Suppressor macrophage treated with lipopolysaccharide for 1 hour (primary cell): ENCODE results near the gene GOLGA6C.
"Not testable (repeated sequence)": the region's sequence is repeated elsewhere in the genome, so short reads cannot be mapped to it uniquely, and the experiment has no call there.

Experiments
- DNase-seq, 3 donors: peaks; one replicate each; pipeline ENCODE4 v3.0.0-alpha.2; 2020 to 2022

Gene GOLGA6C

GRCh38 chr15:75227663-75228280, 30.4 kb upstream of the GOLGA6C start:
- DNase-seq: no peak

DNA sequence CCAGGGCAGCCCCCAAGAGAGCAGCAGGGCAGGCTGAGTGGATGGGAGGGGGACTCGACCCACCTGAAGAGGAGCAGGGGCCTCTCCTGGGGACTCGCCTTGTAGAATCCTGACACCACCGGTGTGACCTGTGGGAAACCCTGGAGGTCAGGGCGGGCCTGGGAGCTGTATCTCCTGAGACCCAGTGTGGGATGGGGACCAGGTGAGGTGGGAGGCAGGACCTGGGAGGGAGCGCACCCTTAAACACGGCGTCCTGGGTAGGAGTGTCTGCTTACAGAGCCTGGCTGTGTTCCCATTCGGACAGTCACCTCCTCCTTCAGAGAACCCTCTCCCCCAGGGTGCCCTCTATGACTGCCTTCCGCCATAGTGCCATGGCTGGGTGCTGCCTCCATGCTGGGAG, 29.3 kb upstream of the GOLGA6C start:
- DNase-seq: no peak

GRCh38 chr15:75229191-75230015, 28.7 kb upstream of the GOLGA6C start:
- DNase-seq: no peak

- DNase-seq: no peak
These were observed 28.2 kb upstream of the GOLGA6C start for GRCh38 chr15:75230016-75230343.

DNA sequence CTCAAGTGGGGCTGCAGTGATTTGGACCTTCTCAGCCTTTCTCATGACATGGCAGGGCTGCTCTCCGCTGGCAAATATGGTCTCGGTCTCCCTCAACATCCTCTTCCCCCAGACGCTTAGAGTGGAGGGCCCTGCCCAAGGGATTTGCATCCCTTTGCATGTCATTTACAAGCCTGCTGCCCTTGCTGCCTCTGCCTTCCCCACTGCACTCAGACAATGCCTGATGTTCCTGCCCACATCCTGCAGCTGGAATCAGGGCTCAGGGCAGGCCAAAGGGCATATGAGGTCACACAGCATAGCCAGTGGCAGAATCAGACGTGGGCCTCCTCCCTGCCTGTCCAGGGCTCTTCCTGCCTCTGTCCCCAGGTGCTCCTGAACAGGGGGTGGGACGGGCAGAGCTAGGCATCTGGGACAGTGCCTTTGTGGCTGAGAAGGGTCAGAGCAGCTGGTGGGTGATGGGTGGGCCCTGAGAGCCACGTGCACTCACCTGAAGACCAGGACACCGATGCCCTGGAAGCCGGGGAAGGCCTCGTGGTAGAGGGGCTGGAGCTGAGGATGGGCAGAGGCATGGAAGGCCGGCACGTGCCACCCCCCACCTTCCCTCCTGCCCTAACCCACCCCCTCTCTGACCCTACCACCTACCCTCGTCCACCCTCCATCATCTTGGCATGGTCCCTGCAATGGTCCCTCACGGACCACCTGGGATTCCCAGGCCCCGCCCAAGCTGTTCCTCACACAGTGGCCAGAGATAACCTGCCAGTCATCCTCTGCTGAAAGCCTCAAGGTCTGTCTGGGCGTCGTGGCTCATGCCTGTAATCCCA, 27.4 kb upstream of the GOLGA6C start:
- no peak for DNase-seq

DNA sequence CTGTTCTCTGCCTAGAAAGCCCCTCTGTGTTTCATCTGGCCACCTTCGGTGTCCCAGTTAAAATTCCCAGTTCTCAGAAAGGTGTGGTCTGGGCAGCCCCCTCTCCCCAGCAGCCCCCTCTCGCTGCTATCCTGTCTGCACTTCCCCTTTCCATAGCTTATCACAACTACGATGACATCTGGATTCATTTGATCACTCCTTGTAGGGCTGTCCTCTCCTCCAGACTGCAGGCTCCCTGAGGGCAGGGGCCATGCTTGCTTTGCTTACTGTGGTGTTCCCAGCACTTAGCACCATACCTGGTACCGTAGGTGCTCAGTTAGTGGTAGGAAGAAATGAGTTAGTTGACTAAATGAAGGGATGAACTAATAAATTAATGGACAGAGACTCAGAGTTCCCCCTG, 26.3 kb upstream of the GOLGA6C start:
- no peak for DNase-seq

DNA sequence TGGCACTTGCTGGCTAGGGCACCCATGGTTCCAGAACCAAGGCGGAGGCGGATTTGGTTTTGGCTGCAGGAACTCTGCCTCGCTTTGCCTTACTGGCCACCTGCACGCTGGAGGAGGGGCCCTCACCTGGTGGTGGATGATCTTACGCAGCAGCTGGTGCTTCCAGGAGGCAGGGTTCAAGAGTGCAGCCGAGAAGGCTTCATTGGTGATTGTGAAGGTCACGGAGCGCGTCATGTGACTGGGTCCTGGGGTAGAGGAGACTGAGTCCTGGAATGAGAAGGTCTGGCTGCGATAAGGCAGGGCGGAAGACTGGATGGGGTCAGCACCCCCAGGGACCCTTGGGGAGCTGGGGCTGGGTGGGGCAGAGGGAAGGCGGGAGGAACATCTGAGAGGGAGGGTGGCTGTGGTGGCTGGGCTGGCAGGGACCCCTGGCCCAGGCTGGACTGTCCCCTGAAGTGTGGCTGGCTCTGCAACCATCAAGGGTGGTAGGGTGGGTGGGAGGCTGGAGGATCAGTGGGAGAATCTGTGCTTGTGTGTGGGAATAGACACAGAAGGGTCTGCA, 25.8 kb upstream of the GOLGA6C start:
- no peak for DNase-seq

- no peak for DNase-seq
These were observed 25.2 kb upstream of the GOLGA6C start for GRCh38 chr15:75232826-75233503.

DNA sequence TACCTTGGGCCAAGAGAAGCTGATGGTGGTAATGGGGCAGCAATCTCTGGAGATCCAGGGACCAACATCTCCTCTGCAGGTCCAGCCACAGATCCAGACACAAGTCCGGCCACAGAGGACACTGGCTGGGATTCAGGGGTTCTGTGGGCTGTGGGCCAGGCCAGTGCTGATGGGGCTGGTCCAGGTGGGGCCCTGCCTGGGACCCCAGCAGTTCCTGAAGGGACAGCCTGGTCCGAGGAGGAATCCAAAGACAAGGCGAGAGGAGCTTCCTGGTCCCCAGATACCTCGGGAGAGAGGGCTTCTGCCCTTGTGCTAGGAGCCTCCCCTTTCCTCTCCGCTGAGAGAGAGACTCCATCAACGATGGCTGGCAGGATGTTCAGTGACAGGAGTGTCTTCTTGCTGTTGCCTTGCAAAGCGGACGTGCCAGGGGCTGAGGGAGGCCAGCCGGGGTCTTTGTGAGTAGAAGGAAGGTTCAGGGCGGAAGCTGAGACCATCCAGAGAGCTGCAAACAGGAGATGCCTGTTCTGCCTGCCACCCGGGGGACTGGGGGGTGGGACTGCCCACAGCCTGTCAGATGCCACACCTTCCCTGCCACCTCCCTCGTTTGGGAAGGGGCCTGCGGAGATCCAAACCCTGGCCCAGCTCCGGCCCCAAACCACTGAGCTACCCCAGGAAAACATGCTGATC, 24.5 kb upstream of the GOLGA6C start:
- no peak for DNase-seq

- no peak for DNase-seq
These were observed 23.8 kb upstream of the GOLGA6C start for GRCh38 chr15:75234191-75234810.

DNA sequence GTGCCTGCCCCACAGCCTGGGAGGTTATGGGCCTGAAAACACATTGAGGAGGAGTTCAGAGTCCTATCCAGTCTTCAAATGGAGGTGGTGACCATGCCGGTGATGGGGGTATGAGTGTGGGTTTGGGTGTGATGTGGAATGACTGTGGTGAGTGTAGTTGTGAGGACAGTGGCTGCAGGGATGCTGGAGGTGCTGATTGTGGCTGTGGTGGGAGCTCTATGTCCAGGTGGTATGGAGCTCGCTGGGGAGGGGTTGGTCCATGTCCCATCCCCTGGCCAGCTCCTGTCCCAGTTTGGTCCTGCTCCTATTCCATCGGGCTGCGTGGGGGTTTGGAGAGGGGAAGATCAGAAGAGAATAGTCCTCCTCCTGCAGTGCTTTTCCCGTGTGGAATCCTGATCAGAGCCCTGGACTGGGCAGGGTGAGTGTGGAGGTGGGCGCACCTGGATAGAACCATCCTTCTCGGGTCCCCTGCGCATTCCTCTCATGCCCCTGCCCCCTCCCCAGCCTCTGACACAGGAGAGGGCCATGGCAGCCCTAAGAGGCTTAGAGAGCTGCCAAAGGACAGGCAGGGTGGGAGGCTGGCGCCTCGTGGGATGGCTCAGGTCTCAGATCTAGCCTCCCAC, 23.0 kb upstream of the GOLGA6C start:
- DNase-seq: no peak

DNA sequence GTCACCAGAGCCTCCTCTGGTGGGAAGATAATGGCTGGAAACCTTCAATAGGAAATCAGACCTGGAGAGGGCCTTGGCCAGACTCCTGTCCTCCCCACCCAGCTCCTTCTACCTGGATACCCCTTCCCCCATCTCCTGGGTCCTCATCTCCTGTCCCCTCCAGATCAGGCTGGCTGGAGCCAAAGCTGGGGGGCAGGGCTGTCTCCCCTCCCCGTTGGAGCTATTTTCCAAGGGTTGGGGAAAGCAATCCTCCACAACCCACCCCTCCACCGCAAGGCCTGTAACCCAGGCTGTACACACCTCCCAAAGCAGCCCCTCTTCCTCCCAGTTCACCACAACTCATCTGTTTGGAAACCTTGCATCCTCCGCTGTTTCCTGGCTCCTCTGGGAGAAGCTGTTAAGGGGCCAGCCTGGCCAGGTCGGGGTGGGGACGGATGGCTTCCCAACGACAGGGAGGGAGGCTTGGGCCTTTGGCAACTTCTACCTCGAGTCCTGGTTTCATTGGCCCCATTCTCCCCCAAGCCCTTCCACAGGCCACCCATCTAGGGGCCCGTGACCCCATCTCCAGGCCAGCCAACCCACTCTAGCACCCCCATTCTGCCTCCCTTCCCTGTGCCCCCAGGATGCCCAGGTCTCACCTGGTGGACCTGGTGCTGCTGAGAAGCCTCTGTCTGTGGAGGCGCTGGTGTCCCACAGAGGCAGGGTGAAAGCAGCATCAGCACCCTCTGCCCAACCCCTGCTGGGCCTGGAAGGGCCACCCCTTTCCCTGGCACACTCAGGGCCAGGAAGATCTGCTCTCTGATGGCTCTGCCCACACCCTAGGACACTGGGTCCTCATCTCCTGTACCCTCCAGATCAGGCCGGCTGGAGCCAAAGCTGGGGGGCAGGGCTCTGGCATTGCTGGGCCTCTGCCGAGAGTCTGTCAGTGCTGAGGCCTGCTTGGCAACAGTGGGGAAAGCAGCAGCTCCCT, 22.1 kb upstream of the GOLGA6C start:
- DNase-seq: no peak

- no peak for DNase-seq
These were observed 20.7 kb upstream of the GOLGA6C start for GRCh38 chr15:75237316-75237982.

DNA sequence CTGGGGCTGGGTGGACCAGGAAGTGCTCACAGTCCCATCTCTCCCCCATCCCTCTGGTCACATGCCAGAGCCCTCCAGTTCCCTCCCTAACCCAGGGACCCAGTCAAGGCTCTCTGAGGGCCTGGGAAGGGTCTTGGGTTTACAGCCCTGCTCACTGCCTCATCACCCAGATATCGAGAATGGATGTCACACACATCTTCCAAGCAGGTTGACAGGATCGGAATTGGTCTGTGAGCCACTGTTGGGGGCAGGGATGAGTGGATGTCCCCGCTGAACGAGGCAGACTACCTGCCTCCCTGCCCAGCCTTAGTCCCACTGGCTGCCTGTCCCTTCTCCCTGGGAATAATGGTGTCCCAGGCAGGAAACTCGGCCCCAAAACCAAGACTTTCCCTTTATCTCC, 20.0 kb upstream of the GOLGA6C start:
- no peak for DNase-seq

GRCh38 chr15:75245741-75246140, 12.4 kb upstream of the GOLGA6C start:
- not testable (repeated sequence) for DNase-seq

DNA sequence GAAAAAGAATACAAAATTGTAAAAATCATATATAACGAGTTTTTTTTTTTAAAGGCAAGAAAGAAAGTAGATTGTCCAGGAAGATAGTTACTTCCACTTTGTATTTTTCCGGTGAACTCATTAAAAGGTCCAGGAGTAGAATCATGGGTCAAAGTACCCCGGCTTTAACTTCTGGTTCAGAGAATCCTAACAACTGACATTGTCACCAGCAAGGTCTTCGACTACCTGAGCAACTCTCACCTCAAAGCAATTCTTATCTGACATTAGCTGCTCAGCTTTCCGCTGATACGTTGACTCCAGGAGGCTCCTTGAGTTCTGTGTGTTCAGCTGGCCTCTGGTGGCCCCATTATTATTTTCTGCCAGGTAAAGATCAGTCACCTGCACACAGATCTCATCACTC, 9.1 kb upstream of the GOLGA6C start:
- peak in 1 of 3 donors; percentile 3 for DNase-seq

- DNase-seq: no peak
These were observed 8.4 kb upstream of the GOLGA6C start for GRCh38 chr15:75249726-75250125.

DNA sequence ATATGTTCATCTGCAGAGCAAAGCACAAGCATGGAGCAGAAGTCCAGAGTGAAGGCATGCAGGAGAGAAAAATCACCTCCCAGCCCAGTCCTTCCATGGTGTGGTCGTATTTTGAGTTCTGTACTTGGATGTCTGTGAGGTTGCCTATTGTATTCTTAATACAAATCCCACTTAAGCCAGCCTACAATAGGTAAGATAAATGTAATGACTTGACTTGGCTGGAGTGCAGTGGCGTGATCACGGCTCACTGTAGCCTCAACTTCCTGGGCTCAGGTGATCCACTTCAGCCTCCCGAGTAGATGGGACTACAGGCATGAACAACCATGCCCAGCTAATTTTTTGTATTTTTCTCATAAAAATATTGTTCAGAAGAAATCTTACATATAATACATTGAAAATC, 6.8 kb upstream of the GOLGA6C start:
- not testable (repeated sequence) for DNase-seq

- not testable (repeated sequence) for DNase-seq
These were observed 5.8 kb upstream of the GOLGA6C start for GRCh38 chr15:75252285-75252684.
